ENCODE data around the gene IRAK3. TPM values are rescaled to one million over a fixed set of nuclear protein-coding genes. Genes with fewer than 3 reads are reported as not detected.

Gene IRAK3, protein sequence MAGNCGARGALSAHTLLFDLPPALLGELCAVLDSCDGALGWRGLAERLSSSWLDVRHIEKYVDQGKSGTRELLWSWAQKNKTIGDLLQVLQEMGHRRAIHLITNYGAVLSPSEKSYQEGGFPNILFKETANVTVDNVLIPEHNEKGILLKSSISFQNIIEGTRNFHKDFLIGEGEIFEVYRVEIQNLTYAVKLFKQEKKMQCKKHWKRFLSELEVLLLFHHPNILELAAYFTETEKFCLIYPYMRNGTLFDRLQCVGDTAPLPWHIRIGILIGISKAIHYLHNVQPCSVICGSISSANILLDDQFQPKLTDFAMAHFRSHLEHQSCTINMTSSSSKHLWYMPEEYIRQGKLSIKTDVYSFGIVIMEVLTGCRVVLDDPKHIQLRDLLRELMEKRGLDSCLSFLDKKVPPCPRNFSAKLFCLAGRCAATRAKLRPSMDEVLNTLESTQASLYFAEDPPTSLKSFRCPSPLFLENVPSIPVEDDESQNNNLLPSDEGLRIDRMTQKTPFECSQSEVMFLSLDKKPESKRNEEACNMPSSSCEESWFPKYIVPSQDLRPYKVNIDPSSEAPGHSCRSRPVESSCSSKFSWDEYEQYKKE
- 10 to 100 TPM in 3 of 4 donors, 1 to 10 TPM in 1; 7.8 to 18.7 (median 14.8) TPM for total RNA-seq

DNA sequence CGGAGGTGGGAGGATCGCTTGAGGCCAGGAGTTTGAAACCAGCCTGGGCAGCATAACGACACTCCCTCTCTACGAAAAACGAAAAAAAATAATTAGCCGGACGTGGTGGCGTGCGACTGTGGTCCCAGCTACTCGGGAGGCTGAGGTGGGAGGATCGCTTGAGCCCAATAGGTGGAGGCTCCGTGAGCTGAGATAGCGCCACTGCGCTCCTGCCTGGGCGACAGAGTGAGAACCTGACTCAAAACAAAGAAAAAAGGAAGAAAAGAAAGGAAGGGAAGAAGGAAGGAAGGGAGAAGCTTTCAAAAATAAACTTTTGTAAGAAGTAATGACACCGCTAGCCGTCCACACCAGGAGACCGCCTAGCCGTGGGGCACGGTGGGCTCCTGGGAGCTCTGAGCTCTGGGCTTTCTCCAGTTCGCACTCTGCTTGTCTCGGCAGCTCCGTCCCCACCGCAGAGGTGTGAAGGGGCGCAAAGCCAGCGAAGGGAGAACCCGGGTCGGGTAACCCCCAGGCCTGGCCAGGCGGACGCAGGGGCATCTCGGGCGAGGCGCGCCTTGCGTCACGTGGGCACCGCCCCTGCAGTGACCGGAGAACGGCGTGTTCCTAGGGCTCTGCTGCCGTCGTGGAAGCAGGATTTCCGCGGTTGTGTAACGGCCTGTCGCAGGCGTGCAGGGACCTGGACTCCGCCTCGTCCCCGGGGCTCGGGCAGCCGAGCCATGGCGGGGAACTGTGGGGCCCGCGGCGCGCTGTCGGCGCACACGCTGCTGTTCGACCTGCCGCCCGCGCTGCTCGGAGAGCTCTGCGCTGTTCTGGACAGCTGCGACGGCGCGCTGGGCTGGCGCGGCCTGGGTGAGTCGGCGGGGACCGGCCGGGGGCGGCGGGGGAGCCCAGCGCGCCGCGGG, at the start of gene IRAK3:
Gene IRAK3 (plus strand): TSS at position 631 of the 902 bp plus-strand sequence. CDS start 86 bp downstream, at position 717.
- TF ChIP-seq POLR2AphosphoS5 (IDR thresholded peaks at IDR 0.05) (peak; percentile 94), EP300 (IDR thresholded peaks at IDR 0.05) (peak; percentile 57), POLR2A (IDR thresholded peaks at IDR 0.05) (peak; percentile 90)
- TF ChIP-seq, protein P1, sequence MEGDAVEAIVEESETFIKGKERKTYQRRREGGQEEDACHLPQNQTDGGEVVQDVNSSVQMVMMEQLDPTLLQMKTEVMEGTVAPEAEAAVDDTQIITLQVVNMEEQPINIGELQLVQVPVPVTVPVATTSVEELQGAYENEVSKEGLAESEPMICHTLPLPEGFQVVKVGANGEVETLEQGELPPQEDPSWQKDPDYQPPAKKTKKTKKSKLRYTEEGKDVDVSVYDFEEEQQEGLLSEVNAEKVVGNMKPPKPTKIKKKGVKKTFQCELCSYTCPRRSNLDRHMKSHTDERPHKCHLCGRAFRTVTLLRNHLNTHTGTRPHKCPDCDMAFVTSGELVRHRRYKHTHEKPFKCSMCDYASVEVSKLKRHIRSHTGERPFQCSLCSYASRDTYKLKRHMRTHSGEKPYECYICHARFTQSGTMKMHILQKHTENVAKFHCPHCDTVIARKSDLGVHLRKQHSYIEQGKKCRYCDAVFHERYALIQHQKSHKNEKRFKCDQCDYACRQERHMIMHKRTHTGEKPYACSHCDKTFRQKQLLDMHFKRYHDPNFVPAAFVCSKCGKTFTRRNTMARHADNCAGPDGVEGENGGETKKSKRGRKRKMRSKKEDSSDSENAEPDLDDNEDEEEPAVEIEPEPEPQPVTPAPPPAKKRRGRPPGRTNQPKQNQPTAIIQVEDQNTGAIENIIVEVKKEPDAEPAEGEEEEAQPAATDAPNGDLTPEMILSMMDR (IDR thresholded peaks at IDR 0.05) = no peak
- Histone ChIP-seq H3K27me3 (peaks cover 52% of the 10 kb centered on the region), H3K4me3 (peak within 1 kb of the TSS; percentile 47 to 61), H3K4me1 (peaks cover 0 to 13% (median 5%) of the 10 kb centered on the region in 3 donors), H3K9me3 (peaks cover 0 to 3% (median 0%) of the 10 kb centered on the region in 3 donors), H3K36me3 (no peaks in the 10 kb centered on the region), H3K27ac (peak within 1 kb of the TSS; percentile 65 to 89 (median 86))
- peak; percentile 95 for ATAC-seq
- 51% methylated on average over 17 of the region's 82 CpGs; no CpG with 5 or more reads in 1 of the 2 donors for WGBS, 2 donors (ENCODE audit: low coverage in 1 of 2)

DNA sequence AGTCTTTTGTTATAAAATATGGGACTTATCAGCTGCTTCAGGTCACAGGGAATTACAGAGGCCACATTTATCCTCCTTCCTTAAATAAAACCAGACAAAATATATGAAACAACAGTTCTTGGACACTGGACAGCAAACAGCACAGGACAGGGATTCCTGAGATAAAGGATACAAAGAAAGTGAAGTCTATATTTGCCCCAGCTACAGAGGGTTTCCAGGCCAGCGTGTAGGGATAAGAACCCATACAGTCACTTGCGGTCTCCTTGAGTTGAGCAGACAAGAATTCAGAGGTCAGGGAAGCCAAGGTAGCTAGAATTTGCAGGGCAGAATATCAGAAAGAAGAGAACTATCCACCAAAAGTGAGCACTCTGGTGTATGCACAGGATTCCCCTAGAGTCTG, 49.7 kb upstream of the IRAK3 start:
- peaks cover 0 to 77% of the 10 kb centered on the region in 2 donors for H3K36me3 ChIP-seq
- 100% methylated on average over 2 of the region's 2 CpGs; no CpG with 5 or more reads in 1 of the 2 donors for WGBS, 2 donors (ENCODE audit: low coverage in 1 of 2)
- peaks cover 0 to 20% (median 0%) of the 10 kb centered on the region in 3 donors for H3K9me3 ChIP-seq
- H3K4me3 ChIP-seq = no peak overlapping the region
- H3K4me1 ChIP-seq = peaks cover 0 to 3% (median 0%) of the 10 kb centered on the region in 3 donors
- no peak for ATAC-seq
- no peak overlapping the region for H3K27ac ChIP-seq
- H3K27me3 ChIP-seq = no peaks in the 10 kb centered on the region
- TF ChIP-seq POLR2AphosphoS5 (IDR thresholded peaks at IDR 0.05) = no peak
- no peak for TF ChIP-seq POLR2A (IDR thresholded peaks at IDR 0.05)
- TF ChIP-seq, protein P1 (IDR thresholded peaks at IDR 0.05) = no peak
- TF ChIP-seq EP300 (IDR thresholded peaks at IDR 0.05) = no peak

DNA sequence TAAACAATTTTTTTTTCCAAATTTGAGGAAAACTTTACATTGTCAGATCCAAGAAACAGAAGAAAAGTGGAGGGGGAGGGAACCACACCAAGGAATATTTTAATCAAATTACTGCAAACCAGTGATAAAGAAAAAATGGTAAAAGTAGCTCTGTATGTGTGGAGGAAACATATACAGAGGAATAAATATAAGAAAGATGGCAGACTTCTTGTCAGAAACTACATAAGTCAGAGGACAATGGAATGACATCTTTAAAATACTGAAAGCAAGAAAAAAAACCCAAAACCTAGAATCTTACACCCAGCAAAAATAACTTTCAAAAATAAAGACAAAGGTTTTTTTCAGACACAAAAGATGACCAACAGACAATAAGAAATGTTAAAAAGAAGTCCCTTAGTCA, 48.3 kb upstream of the IRAK3 start:
- no peak overlapping the region for H3K27ac ChIP-seq
- no peak overlapping the region for H3K4me3 ChIP-seq
- ATAC-seq = no peak
- H3K36me3 ChIP-seq = peaks cover 0 to 88% of the 10 kb centered on the region in 2 donors
- peaks cover 0 to 20% (median 0%) of the 10 kb centered on the region in 3 donors for H3K9me3 ChIP-seq
- no peaks in the 10 kb centered on the region for H3K27me3 ChIP-seq
- H3K4me1 ChIP-seq = peaks cover 0 to 16% (median 0%) of the 10 kb centered on the region in 3 donors
- TF ChIP-seq EP300 (IDR thresholded peaks at IDR 0.05) (no peak), POLR2AphosphoS5 (IDR thresholded peaks at IDR 0.05) (no peak), POLR2A (IDR thresholded peaks at IDR 0.05) (no peak)
- TF ChIP-seq, protein P1 (IDR thresholded peaks at IDR 0.05) = no peak

DNA sequence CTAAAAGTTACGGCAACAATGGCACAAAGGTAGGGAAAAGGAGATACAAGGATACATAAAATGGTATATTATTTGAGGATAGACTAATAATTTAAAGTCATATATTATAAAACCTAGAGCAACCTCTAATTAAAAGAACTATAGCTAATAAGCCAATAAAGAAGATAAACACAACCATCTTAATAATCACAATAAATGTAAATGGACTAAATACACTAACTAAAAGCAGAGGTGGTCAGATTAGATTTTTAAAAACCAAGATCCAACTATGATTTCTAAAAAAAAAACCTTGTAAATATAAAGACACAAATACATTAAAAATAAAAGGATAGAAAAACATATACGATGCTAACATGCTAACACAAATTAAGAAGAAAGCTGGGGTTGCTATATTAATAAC, 47.7 kb upstream of the IRAK3 start:
- Histone ChIP-seq H3K4me3 (no peak overlapping the region), H3K27ac (no peak overlapping the region), H3K9me3 (peaks cover 0 to 20% (median 0%) of the 10 kb centered on the region in 3 donors), H3K4me1 (peaks cover 0 to 20% (median 0%) of the 10 kb centered on the region in 3 donors), H3K36me3 (peaks cover 0 to 90% of the 10 kb centered on the region in 2 donors), H3K27me3 (no peaks in the 10 kb centered on the region)
- no peak for ATAC-seq
- 98 to 100% methylated on average over 2 of the region's 2 CpGs for WGBS, 2 donors (ENCODE audit: low coverage in 1 of 2)
- TF ChIP-seq POLR2A (IDR thresholded peaks at IDR 0.05) (no peak), EP300 (IDR thresholded peaks at IDR 0.05) (no peak), POLR2AphosphoS5 (IDR thresholded peaks at IDR 0.05) (no peak)
- TF ChIP-seq, protein P1 (IDR thresholded peaks at IDR 0.05) = no peak

Measured in gastroesophageal sphincter (tissue), 4 donors.